Right lobe of liver (tissue), 6 donors: ENCODE data around the gene HNRNPLL. TPM values are rescaled to one million over a fixed set of nuclear protein-coding genes. Genes with fewer than 3 reads are reported as not detected.

Source experiments
- ATAC-seq, 4 donors: fragments of 200-7000 bp; cut with Tn5 transposase; one replicate each; pipeline ENCODE4 v1.9.1; 2020; ENCODE audit warnings: mild to moderate bottlenecking in 4 of 4, moderate library complexity in 4 of 4
- DNase-seq, 3 donors: peaks; one replicate each; pipeline ENCODE4 v3.0.0-alpha.2; 2020
- H3K27ac ChIP-seq, 3 donors: fragments of 200-600 bp; one replicate each; pipeline ENCODE4 v1.8.0; 2022
- H3K27me3 ChIP-seq, 2 donors: fragments of 200-600 bp; one replicate each; pipeline ENCODE4 v1.8.0; 2022
- H3K36me3 ChIP-seq, 4 donors: fragments of 200-600 bp; sonication (generic) in 1 of 4; one replicate each; pipeline versions ENCODE4 v1.5.1 to v1.8.0; 2017 to 2022; ENCODE audit warnings: control low read depth in 1 of 4
- H3K4me1 ChIP-seq, 4 donors: fragments of 200-600 bp; sonication (generic) in 1 of 4; one replicate each; pipeline versions ENCODE4 v1.5.1 to v1.8.0; 2017 to 2022; ENCODE audit warnings: control low read depth in 1 of 4
- H3K4me3 ChIP-seq, 3 donors: fragments of 200-600 bp; one replicate each; pipeline ENCODE4 v1.8.0; 2022
- H3K9me3 ChIP-seq, 4 donors: fragments of 200-600 bp; sonication (generic) in 1 of 4; one replicate each; pipeline versions ENCODE4 v1.5.1 to v1.8.0; 2017 to 2022; ENCODE audit warnings: control low read depth in 1 of 4
- CTCF ChIP-seq, 4 donors: fragments of 200-600 bp in 3 of 4; fragments of 450-650 bp in 1 of 4; IDR thresholded peaks; one replicate each; pipeline versions ENCODE4 v1.5.1 to v1.8.0; 2016 to 2022; ENCODE audit warnings: antibody characterized with exemption in 4 of 4, mild to moderate bottlenecking in 2 of 4
- POLR2A ChIP-seq: fragments of 450-650 bp; IDR thresholded peaks from one replicate; pipeline ENCODE4 v1.6.1; 2017; ENCODE audit warnings: antibody characterized with exemption, mild to moderate bottlenecking
- WGBS: methylation state at CpG from one replicate; pipeline ENCODE4 v1.1.6; 2018; ENCODE audit warnings: low coverage, low lambda C conversion rate; ENCODE audit not compliant: insufficient coverage; ENCODE audit errors: missing lambda C conversion rate; 5-methylcytosine and 5-hydroxymethylcytosine counted together
- intact Hi-C, 2 donors: fragments of 100-400 bp; cut with DNase I; formaldehyde crosslinking; loops; one replicate each; pipeline versions ENCODE4 v1.11.2 to v1.14.1; 2022
- total RNA-seq, 6 experiments: library from RNA; depleted of rRNA in 2 of 6; stranded (reverse); fragments of >200 nt in 2 of 6; fragmentation: NEBNext Ultra II Directional in 3 of 6; extraction: Animal tissue kit (Norgen Biotek cat#: 25700) in 3 of 6; gene quantifications; one replicate each; pipeline versions ENCODE4 v1.1.0 to v1.2.4, GENCODE V29; 2016 to 2023
- donor health status: DM: no; HTN: yes; CAD: no.
- donor health status: DM: no; HTN: no; CAD: no.
- donor health status: DM: no; HTN: no; CAD: no.
- donor health status: DM: no; HTN: yes; CAD: no.
- donor health status: DM: no; HTN: yes; CAD: no.

The HNRNPLL gene
- total RNA-seq, 6 experiments from 2014 or later, result 9.2 to 15.9 (median 13.9) TPM

- H3K4me1 ChIP-seq, result no peaks in the 10 kb centered on the region
These were observed 17.8 kb downstream of the HNRNPLL start for GRCh38 chr2:38584881-38585280.

GRCh38 chr2:38583994-38584393, 18.7 kb downstream of the HNRNPLL start:
- TF ChIP-seq CTCF (IDR thresholded peaks at IDR 0.05) (no peak), POLR2A (no peak)
- Histone ChIP-seq H3K36me3 (peaks cover 0 to 6% (median 0%) of the 10 kb centered on the region in 4 donors), H3K4me1 (no peaks in the 10 kb centered on the region), H3K27me3 (no peaks in the 10 kb centered on the region), H3K9me3 (no peaks in the 10 kb centered on the region), H3K4me3 (no peak overlapping the region), H3K27ac (no peak overlapping the region)
- intact Hi-C loops, result loop anchor here in 1 of 2 donors (10.0 kb wide), 1 partner anchor 151 kb away; no protein-coding TSS in a partner anchor
- 88% methylated on average over 5 of the region's 5 CpGs for WGBS
- DNase-seq, result no peak
- no peak for ATAC-seq

More at GRCh38 chr2:38584881-38585280, 17.8 kb downstream of the HNRNPLL start:
- Histone ChIP-seq H3K27ac (no peak overlapping the region), H3K4me3 (no peak overlapping the region), H3K27me3 (no peaks in the 10 kb centered on the region), H3K9me3 (no peaks in the 10 kb centered on the region), H3K36me3 (peaks cover 0 to 6% (median 0%) of the 10 kb centered on the region in 4 donors)
- no peak for TF ChIP-seq CTCF (IDR thresholded peaks at IDR 0.05)
- TF ChIP-seq POLR2A, result no peak
- DNase-seq, result no peak
- no peak for ATAC-seq
- WGBS, result 75% methylated on average over 1 of the region's 1 CpG
- intact Hi-C loops, result loop anchor here in 1 of 2 donors (10.0 kb wide), 1 partner anchor 150 kb away; no protein-coding TSS in a partner anchor

- H3K27ac ChIP-seq, result no peak overlapping the region
These were observed 19.2 kb downstream of the HNRNPLL start for GRCh38 chr2:38583524-38583923.

DNA sequence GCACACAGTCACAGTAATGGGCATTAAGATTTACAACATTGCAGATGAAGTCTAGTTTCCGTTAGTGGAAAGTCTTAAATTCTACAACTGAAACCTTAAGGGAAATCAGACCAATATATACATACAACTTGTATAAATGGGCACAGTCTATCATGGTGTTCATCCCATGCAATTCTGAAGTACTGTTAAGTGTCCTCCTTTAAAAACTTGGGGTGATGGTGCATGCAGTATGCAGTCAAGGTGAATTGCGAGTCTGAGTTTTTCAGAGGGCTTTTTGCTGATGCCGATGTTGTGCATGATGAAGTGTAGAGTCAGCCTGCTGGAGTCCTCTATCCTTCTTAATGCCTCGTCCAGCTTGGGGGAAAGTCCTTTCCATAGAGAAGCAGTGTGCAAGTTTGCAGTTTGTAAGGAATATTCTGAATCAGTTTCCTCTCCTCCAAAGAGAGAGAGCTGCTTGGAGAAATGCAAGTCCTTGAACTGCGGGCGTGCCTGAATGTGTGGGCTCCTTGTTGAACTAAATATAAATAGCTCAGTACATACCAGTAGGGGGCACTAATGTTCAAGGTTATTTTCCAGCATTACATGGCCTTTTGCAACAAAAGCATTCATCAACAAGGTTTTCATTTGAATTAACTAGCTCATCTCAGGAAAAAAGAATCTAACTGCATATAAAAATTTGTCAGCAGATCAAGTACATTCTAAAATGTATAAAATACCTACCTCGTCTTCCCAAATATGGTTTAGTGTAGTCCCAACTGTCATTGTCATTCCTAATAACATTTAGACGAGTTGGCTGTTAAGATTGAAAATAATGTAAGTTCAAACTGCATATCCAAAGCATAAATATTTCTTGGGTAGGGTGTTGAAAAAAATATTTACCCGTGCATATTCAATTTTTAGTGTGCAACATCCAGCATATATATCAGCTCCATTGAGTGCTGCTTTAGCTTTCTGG, 21.3 kb downstream of the HNRNPLL start:
- DNase-seq (no peak), ATAC-seq (peak; percentile 82 to 95 (median 90))
- H3K4me3 ChIP-seq, result no peak overlapping the region
- H3K9me3 ChIP-seq, result no peaks in the 10 kb centered on the region
- 50% methylated on average over 9 of the region's 9 CpGs for WGBS
- TF ChIP-seq CTCF (IDR thresholded peaks at IDR 0.05) (peak; percentile 53 to 84 (median 64)), POLR2A (no peak)
- intact Hi-C loops, result loop anchor here in 1 of 2 donors (10.0 kb wide), 1 partner anchor 153 kb away; no protein-coding TSS in a partner anchor
- H3K27ac ChIP-seq, result no peak overlapping the region
- no peaks in the 10 kb centered on the region for H3K27me3 ChIP-seq
- peaks cover 0 to 6% (median 0%) of the 10 kb centered on the region in 4 donors for H3K36me3 ChIP-seq
- no peaks in the 10 kb centered on the region for H3K4me1 ChIP-seq

More at GRCh38 chr2:38583524-38583923, 19.2 kb downstream of the HNRNPLL start:
- 61% methylated on average over 3 of the region's 3 CpGs for WGBS
- Histone ChIP-seq H3K4me1 (no peaks in the 10 kb centered on the region), H3K36me3 (peaks cover 0 to 6% (median 0%) of the 10 kb centered on the region in 4 donors), H3K27me3 (no peaks in the 10 kb centered on the region), H3K9me3 (no peaks in the 10 kb centered on the region), H3K4me3 (no peak overlapping the region)
- TF ChIP-seq POLR2A, result no peak
- no peak for TF ChIP-seq CTCF (IDR thresholded peaks at IDR 0.05)
- intact Hi-C loops, result loop anchor here in 1 of 2 donors (10.0 kb wide), 1 partner anchor 151 kb away; no protein-coding TSS in a partner anchor
- no peak for ATAC-seq
- DNase-seq, result no peak
